Cerebellar nuclear complex (tissue), 1 donor: ENCODE results near the gene SLC5A7.

ENCODE experiments used
- DNase-seq, 2 experiments: peaks; one replicate each; lab custom pipeline; 2025; lab: John Stamatoyannopoulos, UW

Gene SLC5A7

DNA sequence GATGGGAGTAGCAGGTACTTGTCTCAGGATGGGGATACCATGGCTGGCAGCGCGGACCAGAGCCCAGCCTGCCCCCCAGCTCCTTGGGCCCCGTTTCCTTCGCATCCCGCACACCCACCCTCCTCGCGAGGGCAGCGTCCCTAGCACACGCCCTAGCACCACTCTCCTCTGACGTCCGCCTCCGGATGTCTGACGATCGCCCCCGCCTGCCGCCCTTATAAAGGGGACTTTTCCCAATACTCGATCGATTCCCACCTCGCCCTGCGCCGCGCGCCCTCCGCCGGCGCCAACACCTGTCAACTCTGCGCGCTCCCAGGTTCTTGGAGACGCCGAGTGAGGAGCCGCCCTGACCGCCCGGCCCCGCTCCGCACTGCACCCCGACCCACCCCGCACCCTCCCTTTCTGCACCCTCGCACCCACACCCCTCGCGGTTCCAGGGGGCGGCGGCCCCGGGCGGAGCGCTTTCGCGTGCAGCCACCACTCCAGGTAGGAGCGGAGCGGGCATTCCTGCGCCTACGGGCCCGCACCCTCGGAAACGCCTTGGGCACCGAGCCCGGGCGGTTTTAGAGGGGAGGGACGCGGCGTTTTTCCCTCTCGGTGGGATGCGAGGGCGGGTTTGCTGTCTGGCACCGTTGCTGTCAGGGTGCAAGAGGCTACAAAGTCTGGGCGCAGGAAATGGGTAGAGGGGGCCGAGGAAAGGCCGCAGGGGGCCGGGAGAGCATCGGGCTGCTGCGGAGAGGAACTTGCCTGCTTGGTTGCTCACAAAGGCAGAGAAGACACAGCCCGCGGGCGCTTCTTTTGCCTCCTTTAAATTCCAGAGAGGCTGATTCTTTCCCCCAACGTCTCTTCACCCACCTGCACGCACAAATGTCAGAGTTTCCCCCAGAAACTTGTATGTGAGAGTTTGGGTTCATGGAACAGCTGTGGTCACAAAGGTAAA is at the start of gene SLC5A7:
TSS of gene SLC5A7 (plus strand) at position 247 of the 940 bp plus-strand sequence. CDS start 1,632 bp downstream, outside the sequence.
- no peak for DNase-seq

DNA sequence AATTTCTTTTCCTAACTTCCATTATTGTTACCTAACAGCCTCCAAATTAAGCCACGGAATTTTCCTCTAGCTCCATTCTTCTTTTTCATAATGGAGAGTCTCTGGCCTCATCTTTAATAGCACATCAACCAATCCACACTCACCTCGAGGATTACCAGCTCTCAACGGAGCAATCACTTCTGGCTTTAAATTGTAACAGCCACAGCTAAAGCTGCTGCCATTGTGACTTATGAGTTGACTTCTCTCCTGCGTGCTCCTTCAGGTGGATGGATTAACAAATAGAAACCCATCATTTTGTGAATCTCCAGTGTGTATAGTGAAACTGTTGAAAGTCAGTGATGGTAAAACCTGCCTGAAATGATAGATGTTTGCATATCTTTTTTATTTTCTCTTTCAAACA is 24.9 kb upstream of the SLC5A7 start:
- DNase-seq = no peak

DNA sequence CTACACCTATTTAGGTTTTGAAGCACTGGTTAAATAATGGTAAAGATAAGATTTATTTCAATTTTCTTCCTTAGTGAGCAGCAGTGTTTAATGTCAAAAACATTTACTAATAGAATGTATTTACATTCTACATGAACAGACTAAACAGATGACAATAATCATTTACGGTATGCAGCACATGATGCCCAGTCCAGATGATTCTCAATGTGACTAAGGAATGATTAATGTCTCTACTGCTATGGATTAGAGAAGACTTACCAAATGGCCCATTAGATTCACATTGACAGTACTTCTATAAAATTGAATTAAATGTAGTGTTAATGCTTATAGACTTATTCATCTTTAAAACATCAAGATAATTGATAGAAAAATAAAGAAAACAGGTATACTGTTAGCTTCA is 22.1 kb upstream of the SLC5A7 start:
- no peak for DNase-seq

DNA sequence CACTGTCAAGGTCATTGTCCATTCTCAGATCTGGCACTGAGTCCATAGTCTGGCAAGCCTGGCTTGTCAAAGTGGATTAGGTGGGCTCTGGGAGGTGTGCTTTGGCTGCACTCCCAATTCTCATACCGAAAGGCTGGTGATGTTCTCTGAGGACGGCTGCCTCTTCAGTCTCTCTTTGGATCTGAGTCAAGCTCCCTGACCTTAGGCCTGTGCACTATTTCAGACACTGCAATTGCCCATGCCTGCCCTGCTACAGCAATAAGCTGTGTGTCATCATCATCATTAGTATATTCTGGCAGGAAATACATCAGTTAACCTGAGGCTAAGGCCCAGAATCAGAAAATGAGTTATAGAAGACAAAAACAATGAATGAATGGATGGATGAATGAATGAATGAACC is 1.6 kb upstream of the SLC5A7 start:
- no peak for DNase-seq

DNA sequence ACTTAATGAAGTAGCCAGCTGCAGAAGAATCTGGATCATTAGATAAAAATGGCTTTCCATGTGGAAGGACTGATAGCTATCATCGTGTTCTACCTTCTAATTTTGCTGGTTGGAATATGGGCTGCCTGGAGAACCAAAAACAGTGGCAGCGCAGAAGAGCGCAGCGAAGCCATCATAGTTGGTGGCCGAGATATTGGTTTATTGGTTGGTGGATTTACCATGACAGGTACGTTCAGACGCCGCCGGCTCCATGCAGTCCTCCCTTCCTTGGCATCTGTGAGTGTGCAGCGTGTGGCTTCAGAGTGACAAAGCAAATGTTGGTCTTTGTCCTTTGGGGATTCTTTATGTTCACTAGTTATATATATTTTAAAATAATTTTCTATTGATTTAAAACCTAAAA is 1.8 kb downstream of the SLC5A7 start:
- DNase-seq = no peak

DNA sequence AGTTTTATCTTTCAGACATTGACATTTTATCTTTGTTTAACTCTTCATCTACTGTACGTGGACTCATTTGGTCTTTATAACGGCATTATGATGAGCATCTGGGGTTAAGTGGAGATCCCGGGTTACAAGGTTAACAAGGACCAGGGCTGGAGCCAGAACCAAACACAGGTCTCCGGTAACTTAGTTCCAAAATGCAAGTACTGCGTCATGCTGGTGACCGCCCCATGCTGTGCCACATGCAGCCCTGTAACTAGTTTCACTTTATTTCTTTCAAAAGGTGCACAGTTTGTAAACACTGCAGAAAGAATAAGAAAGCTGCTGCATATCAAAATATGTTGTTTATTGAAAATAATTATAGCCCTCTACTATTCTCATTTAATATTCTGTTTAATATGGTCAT is 3.1 kb downstream of the SLC5A7 start:
- no peak for DNase-seq

DNA sequence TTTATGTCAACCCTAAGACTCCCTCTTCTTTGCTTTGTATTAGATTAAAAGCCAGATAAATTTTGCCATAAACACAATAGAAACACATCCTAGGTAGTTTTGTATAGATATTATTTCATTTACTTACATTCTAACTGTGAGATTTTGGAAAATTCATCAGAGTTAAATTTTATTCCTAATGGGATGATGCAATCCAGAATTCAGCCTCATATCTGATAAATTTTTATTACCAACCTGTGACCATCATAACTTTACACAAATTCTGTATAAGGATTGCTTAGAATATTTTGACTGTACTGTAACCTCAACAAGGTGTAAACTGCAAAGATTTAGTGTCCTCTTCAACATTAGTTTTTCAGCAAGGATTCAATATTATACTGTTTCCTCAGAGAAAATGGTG is 4.4 kb downstream of the SLC5A7 start:
- no peak for DNase-seq

DNA sequence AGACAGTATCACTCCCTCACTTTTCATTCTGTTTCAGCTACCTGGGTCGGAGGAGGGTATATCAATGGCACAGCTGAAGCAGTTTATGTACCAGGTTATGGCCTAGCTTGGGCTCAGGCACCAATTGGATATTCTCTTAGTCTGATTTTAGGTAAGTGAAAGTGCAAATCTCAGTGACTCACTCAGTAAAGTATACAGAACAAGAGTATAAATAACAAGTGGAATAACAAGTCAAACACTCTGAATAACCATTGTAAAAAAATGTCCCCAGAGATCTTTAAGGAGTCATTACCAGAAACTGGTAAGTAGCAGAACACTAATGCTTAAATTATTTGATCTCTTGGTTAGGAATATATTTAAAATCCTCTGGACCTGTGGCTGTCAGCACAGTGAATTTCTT is 5.7 kb downstream of the SLC5A7 start:
- DNase-seq = no peak

DNA sequence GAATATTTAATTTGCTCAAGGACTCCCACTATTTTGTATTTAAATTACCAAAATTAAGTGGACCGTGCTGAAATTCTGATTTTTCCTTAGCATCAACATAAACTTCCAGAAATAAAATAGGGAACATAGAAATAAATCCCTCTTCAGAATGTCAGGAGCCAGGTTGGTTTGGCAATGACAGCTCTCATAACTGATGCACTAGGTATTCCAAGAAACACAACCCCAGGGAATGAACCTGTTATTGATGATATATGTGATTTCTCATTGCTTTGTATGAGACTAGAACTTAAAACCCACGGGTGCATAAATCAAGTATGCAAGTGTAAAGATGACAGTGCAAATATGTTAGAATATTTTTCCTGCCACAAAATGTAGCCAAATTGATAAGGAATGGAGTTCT is 12.8 kb downstream of the SLC5A7 start:
- no peak for DNase-seq

DNA sequence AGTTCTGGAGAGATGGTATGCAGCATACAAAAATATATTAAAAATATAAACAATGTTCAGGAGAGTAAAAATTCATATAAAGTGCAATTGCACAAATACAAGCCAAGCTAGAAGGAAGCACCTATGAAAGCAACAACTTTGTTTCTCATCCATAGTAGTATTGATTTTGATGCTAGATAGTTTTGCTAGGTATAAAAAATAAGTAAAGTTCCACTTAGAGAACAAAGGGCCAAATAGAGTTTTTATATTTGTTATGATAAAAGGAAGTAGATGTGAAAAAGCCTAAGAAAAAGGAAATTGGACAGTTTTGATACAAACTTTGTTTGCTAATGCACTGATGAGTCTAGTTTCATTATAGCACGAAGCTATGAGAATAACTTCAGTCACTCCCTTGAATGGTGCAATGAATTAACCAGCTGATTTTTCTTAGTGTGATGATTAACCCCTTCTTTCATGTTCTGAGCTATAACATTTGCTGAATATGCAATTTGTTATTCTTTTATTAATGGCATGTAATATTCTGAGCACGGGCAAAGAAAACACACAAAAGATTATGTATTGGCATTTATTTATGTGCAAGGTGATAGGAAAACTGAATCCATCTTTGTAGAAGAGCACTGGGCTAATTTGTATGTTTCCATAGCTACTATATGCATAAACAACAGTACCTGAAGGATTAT is 24.7 kb downstream of the SLC5A7 start:
- no peak for DNase-seq

DNA sequence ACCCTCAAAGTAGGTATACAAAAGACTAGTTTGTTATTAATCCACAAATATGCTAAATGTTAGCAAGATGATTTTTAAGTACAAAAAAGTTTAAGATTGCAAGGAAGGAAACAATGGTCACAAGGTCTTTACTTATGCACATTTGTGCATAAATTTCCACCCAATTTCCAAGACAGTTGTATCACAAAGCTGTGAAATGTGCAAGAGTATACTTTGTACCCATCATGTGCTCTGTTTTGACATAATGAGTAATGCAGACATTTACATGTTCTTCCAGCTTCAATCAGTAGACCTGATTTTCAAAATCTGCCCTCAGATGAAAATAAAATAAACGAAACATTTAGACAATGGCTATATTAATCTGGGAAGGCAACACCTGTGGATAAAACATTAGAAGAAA is 27.0 kb downstream of the SLC5A7 start:
- no peak for DNase-seq

DNA sequence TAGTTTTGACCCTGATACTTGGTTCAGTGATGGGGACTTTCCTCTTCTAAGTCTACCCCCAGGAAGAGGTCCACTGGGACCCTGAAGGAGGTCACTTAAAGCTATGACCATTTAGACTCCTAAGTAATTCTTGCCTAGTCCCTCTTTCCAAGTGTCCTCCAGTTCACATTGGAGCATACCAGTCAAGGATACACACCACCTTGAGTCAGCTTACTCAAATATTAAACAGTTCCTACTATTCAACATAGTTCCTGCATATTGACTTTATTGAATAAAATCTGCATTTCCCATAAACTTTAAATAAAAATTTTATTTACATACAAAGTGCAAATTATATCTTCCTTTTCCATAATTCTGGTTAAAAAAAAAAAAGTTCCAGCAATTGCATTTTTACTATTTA is 36.3 kb downstream of the SLC5A7 start:
- DNase-seq = no peak

DNA sequence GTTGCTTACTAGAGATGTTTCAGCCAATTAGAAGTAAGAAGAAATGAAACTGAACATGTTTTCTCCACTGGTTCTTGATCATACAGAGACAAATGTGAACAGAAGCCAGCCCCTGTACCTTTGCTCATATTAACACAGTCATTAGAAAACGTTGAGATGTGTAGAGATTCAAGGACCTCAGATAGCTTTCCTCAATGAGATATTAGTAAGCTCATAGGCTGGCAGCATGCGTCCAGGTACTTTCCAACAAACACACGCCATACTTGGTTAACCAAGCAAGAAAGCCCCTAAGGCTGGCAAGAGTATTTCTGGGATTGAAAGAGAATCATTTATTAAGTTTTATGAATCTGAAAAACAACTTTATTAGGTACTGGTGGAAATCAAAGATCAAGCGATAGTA is 37.5 kb downstream of the SLC5A7 start:
- no peak for DNase-seq

DNA sequence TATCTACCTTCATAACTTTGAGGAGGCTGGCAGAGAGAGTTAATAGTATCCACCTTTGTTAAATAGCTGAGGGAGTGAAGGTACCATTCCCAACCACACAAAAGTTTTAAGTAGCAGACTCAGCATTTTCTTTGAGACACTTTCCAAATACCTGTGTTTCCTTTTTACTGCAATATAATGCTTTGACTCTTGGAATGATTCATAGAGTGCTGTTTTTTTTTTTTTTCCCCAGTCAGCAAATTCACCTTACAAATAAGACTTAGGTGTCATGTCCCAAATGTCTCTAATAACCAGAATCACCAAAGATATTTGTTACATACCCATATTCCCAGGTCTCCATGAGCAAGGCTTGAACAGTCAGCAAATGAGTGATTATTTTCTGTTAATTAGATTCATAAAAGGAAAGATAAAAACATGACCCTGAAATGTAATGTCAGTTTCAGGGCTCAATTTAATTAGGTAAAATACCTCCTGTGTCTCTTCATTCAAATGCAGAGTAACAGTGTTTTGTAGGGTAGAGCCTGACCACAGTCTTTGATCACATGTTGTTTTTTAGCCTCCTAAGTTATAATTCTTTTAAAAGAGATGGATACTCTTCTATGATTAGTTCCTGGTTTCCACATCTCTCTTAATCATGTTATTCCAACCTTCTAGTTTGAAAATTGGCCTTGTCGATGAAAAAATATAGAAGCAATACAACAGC is 39.9 kb downstream of the SLC5A7 start:
- no peak for DNase-seq

DNA sequence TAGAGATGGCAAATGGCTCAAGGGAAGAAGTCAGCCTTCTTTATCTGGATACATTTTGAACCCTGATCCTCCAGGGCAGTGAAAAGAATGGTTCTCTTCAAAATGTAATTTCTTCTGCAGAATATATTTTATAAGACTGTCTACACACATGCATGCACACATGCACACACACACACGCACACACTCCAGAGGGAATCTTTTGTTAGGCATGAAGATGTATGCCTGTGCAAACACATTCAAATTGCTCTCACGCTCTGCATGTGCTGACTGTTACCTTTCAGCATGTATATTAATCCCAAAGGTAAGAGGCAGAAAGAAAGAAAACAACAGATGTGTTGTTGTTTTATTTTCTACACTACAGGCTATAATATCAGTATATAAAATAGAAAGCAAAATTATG is 43.2 kb downstream of the SLC5A7 start:
- no peak for DNase-seq

DNA sequence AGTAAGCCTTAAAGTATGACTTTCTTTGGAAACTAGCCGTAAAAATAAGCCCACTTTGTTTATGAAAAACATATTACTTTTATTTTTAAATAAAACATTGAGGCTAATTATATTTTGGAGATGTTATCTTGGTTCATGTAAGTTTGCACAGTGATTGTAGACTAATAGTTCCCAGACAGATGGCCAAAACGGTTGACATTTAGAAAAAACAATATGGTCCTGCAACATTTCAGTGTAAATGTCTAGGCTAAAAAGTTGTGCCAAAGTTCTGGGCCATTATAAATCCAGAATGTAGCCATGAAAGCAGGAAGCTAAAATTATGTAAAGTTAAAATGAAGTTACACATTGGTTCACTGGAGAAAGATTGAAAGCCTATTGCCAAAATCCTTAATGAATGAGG is 43.6 kb downstream of the SLC5A7 start:
- no peak for DNase-seq

DNA sequence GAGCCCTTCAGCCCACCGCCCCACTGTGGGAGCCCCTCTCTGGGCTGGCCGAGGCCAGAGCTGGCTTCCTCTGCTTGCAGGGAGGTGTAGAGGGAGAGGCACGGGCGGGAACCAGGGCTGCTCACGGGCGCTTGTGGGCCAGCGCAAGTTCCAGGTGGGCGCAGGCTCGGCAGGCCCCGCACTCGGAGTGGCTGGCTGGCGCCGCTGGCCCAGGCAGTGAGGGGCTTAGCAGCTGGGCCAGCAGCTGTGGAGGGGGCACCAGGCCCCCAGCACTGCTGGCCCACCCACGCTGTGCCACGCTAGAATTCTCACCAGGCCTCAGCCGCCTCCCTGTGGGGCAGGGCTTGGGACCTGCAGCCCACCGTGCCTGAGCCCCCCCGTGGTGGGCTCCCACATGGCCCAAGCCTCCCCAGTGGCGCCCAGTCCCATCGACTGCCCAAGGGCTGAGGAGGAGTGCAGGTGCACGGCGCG is 45.2 kb downstream of the SLC5A7 start:
- DNase-seq = no peak

DNA sequence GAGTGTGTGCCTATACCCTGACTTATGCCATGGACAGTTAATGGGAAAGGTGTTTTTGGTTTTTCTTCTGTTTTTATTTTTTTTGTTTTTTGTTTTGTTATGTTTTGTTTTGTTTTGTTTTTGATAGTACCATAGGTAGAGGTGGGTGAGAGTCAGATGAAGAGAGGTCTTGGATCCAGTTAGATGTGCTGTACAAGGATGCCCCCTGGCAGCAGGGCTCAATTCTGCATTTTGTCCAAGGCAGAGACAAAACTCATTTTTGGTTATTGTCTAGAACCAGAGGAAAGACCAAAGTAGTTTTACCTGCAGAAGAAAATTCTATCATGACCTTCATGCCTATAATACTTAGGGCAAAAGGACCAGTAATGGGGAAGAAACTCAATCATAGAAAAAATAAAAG is 48.5 kb downstream of the SLC5A7 start:
- no peak for DNase-seq

DNA sequence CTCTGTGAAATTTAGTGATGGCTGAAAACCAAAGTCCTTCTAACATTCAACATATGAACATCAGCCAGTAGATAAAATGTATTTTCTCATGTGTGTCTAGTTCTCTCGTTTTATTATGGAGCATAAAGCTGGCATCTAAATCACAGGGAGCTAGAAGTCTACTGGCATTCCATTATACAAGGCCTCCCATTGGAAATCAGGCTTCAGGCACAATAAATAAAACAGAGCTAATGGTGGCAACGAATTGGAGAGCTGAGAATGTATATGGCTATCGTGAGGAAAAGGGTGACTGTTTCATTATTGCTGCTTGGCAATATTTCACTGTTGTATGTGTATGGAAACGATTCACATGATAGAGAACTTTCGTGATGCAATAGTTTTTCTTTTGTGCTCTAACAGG is 62.4 kb downstream of the SLC5A7 start:
- DNase-seq = no peak

DNA sequence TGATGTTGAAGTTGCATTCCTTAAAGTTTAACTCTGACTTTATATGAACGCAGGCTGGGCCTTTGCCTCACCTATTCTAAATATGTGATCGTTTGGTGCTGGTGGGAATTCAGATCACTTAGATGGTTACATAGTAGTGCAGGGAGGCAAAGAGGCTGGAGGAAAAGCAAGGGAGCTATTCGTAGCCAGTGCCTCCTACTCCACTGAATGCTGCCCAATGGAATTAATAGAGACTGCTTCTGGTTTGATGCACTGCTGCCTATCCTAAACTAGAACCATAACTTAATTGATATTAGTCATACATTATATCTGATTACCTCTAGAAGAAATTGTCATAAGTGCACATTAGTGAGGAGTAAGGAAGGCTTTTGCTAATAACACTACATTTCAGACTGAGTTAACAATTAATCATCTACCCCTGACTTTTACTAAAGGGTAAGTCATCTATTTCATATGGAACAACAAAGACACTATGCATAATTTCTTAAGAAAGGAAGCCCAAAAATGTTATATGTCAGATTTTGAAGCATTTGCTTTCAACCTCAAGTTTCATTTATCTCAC is 72.3 kb downstream of the SLC5A7 start:
- DNase-seq = no peak

DNA sequence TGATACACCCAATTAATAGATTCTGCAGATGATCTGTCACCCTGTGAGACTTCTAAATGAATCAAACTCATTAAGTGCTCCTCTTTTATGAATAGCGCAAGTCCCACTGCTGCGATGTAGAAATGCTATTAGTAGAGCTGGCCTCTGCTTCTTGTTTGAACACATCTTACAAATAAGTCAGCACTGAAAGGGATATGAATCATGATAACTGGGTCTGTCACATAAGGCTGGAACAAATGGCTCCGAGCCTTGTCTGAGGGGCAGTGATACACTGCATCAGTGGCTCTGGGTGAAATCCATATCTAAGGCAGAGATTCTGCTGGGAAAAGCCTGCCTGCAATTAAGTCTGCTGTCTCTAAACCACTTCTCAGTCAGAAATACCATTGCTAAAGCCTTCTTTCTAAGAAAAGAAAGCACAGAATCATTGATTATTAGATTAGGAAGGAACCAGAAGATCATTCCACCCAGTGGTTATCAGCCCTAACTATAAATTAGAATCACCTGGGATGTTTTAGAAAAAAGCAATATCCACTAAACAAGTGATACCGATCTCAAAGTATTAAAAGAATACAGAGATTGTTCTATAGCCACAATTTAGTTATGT is 75.2 kb downstream of the SLC5A7 start:
- no peak for DNase-seq
